Measurements from ENCODE around the gene MGAT3. TPM values are rescaled to one million over a fixed set of nuclear protein-coding genes. Genes with fewer than 3 reads are reported as not detected.

MGAT3 gene
- total RNA-seq, 1 donor from 2014 or later: 4.2 TPM

DNA sequence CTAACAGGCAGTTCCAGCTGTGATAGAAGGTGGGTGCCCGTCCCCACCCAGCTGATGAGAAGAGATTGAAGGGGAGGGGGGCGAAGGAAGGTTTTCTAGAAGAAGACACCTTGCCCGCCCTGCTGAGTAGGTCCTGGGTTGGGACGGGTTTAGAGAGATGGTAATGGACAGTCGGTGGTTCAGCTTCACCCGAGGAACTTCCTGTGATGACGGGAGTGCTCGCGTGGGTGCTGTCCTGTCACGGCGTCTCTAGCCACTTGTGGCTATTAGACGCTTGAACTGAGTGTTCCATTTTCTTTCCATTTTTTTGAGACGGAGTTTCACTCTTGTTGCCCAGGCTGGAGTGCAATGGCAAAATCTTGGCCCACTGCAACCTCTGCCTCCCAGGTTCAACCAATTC, 27.6 kb upstream of the MGAT3 start:
- no peak for DNase-seq

DNA sequence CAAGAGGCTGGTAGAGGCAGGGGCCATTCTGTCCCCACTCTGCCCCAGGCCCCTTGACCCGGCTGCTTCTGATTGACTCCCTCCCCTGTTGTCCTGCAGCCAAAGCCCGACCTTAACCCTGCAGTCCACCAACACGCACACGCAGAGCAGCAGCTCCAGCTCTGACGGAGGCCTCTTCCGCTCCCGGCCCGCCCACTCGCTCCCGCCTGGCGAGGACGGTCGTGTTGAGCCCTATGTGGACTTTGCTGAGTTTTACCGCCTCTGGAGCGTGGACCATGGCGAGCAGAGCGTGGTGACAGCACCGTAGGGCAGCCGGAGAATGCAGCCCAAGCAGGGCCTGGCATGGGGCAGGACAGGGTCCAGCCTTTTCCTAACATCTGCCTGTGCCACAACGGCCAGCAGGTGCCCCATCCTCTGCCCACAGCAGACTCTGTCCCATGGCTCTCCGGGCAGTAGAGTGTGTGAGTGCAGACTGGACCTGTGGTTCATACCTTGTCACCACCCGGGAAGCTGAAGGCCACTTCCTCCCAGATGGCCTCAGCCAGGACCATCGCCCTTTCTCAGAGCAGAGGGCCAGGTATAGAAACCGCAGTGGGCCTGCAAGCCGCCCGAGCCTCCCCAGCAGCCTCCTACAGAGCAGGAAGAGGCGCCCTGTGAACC, 26.8 kb upstream of the MGAT3 start:
- DNase-seq: no peak

- DNase-seq: no peak
These were observed 26.1 kb upstream of the MGAT3 start for GRCh38 chr22:39430576-39431150.

GRCh38 chr22:39431216-39431801, 25.5 kb upstream of the MGAT3 start:
- DNase-seq: no peak

DNA sequence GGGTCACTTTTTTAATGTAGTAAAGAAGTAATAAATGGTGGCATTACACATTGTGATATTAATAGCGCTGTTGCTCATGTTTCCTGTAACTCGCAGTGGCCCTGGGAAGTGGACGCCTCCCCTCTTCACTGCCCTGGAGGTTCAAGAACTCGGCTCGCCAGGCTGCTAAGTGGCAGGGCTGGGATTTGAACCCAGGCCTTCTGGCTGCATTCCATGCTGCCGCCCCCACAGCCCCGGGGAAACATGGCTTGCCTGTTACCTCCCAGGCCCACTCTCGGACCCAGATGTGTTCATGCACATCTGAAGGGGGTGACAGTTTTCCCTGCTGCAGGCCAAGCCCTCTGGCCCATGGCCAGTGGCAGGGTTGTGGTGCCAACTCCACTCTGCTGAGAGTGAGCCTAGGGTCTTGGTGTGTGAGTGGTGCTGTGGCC, 25.0 kb upstream of the MGAT3 start:
- DNase-seq: peak; percentile 10

- DNase-seq: peak; percentile 15
These were observed 24.4 kb upstream of the MGAT3 start for GRCh38 chr22:39432361-39432811.

GRCh38 chr22:39433476-39434242, 23.2 kb upstream of the MGAT3 start:
- no peak for DNase-seq

- no peak for DNase-seq
These were observed 22.6 kb upstream of the MGAT3 start for GRCh38 chr22:39434243-39434653.

DNA sequence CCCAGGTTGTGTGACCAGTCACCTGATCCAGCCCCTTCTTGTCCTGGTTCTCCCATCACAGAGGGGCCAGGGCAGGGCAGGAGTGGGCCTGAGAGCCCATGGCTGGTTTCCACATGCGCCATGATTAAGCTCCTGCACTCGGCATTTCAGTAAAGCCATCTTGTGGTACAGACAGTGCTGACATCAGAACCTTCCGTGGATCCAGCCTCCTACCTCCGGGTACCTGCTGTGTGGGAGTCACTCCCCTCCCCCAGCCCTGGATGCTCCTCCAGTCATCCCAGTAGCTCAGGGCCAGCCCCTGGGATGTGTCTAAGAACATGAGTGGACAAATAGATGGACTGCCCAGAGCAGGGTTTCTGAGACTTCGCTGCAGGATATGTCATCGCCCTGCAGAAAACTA, 22.1 kb upstream of the MGAT3 start:
- DNase-seq: no peak

DNA sequence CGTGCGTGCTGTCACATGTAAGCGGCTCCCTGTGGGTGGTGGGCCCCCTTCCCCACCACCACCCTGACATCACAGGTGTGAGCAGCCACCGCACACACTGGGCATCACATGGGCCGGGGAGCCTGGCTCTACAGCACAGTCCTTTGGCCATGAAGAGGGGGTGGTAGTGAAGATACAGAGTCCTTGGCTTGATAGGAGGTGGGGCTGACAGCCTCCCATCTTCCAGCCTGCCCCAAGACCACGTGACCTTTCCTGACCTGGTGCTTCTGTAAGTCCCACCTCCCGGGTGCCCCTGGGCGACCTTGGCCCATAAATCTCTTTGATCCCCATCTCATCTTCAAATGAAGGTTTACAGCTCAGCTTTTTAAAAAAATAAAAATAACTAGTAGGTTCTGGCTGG, 21.2 kb upstream of the MGAT3 start:
- DNase-seq: no peak

DNA sequence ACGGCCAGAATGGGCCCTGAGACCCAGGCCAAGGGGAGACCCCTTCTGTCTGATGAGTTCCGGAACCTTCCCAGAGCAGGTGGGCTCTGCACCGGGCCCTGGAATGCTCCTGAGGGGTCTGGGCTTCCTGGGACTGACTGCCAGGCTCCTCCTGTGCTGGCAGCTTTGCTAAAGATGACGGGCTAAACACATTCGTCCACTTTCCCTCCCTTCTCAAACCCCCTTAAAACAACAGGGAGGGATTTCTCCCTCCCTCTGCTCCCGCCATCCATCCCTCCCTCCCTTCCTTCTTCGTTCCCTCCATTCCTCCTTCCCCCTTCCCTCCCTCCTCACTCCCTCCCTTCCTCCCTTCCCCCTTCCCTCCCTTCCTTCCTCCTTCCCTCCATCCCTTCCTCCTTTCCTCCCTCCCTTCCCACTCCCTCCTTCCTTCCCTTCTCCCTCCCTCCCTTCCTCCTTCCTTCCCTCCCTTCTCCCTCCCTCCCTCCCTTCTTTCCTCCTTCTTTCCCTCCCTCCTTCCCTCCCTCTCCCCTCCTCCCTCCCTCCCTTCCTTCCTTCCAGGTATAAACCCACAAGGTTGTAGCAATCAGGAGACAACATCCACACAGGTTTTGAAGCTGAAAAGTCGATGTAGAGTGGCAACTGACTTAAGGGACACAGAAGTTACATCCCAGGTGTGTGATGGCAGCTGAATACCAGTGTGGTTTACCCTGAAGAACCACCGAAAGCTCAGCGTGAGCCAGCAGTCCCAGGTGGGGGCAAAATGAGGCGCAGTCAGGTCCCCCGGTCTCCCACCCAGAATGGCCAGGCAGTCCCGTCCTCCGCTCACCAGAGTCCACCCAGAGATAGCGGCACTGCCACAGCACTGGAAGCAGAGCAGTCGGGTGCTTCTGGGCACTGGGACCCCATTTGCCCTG, 18.8 kb upstream of the MGAT3 start:
- DNase-seq: no peak

DNA sequence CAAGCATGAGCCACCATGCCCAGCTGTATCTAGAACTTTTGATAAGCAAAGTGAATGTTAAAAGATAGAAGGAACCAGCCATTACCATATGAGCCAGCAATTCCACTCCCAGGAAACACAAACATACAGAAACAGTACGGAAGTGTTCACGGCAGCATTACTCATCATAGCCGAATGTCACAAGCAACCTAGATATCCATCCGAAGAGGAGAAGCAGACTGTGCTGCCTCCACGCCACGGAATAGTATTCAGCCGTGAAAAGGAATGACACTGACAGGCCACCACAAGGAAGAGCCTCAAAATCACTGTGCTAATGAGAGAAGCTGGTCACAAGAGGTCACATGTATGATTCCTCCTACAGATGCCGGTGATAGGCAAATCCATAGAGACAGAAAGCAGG, 17.6 kb upstream of the MGAT3 start:
- DNase-seq: no peak

- DNase-seq: no peak
These were observed 13.4 kb upstream of the MGAT3 start for GRCh38 chr22:39443398-39443797.

DNA sequence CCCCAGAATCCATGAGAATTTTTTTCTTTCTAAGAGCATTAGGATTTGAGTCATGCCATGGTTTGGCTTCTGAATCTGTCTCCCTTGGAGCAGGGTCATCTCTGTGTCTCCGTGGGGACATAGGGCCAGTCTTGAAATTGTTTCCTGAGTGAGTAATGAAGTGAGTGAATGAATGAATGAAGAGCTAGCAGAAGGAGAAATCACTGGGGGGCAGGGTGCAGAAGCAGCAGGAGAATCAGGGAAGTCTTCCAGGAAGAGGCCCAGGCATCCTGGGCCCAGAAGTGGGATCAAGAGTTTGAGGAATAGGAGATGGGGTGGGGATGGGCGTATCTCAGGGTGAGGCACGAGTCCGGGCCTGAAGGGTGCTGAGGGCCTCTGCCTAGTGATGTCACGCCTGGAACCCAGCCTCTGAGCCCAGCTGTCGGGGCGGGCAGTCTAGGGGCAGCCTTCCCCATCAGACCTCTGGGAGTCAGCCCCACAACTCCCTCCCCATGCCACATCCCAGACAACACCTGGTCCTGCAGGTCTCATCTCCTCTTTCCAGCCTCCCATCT, 12.5 kb upstream of the MGAT3 start:
- DNase-seq: no peak

GRCh38 chr22:39444937-39445465, 11.8 kb upstream of the MGAT3 start:
- DNase-seq: no peak

DNA sequence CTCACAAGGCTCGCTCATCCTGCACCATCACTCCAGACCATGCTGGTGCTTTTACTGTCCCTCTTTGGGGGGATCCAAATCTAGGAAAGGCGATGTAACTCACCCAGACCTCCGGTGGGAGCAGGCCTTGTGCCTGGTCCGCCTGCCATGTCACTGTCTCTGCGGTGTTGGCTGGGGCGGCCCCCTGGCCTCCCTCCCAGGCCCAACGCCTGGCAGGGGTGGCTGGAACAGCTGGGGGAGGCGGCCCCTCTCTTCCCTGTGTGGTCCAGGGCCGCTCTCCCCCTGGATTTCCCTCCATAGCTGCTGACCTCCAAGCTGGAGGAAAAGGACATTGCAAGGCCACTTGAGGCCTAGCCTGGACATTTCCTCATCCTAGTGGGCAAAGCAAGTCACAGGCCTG, 11.1 kb upstream of the MGAT3 start:
- no peak for DNase-seq

DNA sequence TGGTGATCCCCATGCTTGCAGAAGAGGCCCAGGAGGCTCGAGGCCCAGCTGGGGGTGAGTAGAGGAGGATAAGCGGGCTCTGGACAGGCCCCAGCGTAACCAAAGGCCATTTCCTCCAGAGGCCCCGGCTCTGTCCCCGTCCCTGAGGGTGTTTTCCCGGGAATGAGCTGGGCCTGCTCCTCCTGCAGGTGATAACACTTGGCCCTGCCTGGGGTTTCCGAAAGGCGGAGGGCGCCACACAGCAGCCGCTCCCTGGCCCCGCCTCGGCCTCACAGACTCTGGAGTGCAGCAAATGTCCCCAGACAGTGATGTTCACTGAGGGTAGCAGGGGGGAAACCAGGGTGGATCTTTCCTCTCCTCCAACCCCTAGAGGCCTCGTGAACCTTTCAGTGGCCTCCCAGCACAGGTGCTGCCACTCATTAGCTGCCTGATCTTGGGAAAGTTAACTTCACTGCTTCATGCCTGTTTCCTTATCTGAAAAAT, 10.5 kb upstream of the MGAT3 start:
- no peak for DNase-seq

- DNase-seq: no peak
These were observed 8.4 kb upstream of the MGAT3 start for GRCh38 chr22:39448205-39449054.

- DNase-seq: no peak
These were observed 7.1 kb upstream of the MGAT3 start for GRCh38 chr22:39449708-39450107.

DNA sequence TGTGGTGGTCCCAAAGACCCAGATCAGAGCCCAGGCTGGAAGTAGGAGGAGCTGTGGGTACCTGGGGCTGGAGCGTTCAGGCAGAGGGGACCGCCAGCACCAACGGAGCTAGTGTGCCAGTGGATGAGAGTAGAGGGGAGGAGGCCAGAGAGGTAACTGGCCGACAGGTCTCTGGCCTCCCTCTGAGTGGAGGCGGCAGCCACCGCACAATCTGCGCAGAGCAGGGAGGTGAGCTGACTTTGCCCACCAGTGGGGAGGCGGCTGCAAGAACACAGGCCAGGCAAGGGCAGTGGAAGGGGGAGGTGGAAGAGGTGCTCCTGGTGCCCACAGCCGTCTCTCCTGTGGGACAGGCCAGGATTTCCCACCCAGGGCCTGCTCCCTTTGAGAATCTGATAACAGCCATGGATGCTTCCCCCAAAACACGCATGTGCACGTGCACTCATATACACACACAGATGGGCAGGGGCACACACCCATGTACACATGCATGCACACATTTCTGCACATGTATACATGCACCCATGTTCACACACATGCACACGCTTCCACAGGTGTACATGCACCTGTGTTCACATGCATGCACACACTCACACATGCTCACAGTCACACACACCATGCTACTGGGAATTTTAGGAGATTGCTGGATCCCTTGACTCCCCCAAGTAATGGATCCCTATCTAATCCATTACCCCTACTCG, 6.4 kb upstream of the MGAT3 start:
- no peak for DNase-seq

Measured in skin of body (tissue), 2 donors.